ENCODE data around the gene N4BP2.
"Not testable (repeated sequence)": the region's sequence is repeated elsewhere in the genome, so short reads cannot be mapped to it uniquely, and the experiment has no call there.

N4BP2 gene

DNA sequence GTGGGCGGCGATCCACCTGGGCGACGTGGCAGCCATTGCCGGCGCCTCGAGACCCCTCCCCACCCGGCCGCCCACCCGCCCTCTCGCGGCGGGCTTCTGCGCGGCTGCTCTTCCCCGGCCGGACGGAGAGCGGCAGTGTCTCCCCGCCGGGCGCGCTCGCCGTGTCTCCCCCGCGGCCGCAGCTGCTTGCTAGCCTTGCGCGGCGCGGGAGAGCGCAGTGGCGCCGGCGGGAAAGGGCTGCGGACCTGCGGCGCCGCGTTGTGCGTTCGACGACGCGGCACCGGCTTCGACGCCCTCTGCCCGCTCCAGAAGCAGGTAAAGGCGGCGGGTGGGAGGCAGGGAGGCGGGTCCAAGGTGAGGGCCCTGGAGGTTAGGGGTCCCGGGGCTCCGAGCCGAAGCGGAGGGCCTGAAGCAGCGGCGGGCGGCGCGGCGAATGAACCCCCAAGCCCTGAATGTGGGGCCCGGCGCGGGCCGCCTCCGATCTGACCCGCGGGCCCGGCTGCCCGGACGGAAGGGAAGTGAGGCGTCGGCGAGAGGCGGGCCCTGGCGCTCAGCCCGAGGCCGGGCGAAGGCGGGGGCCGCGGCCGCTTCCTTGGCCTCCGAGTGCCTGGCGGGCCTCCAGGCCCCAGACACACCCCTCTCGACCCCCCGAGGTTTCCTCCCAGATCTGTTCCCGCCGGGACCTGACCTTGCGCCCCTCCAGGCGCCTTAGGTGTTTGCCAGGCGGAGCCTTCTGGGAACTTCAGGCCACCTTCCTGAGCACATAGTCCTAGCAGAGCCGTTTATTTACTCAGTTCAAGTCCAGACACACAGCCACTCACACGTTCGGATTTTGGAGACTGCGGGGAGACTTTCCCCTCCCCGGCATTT, at the start of gene N4BP2:
N4BP2 (plus strand) TSS at position 135 of the 870 bp plus-strand sequence. CDS start 40,491 bp downstream, outside the sequence.
- in situ Hi-C loops (cut with MboI; ENCODE audit: low sequenced_read_pairs): no loop called here

DNA sequence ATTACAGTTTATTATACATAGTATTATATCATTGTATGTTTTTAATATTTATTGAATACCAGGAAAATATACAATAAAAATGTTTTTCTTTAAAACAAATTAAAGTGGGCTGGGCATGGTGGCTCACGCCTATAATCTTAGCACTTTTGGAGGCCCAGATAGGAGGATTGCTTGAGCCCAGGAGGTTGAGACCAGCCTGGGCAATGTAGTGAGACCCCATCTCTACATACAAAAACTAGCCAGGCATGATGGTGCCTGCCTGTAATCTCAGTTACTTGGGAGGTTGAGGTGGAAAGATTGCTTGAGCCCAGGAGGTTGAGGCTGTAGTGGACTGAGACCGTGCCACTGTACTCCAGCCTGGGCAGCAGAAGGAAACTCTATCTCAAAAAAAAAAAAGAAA, 40.6 kb upstream of the N4BP2 start:
- in situ Hi-C loops (cut with MboI; ENCODE audit: low sequenced_read_pairs): no loop called here

DNA sequence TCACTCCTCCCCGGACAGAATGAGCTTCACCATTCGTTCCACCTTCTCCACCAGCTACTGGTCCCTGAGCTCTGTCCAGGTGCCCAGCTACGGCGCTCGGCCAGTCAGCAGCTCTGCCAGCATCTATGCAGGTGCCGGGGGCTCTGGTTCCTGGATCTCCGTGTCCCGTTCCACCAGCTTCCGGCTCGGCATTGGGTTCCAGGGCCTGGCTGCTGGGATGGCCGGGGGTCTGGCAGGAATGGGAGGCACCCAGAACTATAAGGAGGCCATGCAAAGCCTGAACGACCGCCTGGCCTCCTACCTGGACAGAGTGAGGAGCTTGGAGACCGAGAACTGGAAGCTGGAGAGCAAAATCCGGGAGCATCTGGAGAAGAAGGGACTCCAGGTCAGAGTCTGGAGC, 36.4 kb upstream of the N4BP2 start:
- in situ Hi-C loops (cut with MboI; ENCODE audit: low sequenced_read_pairs): no loop called here

DNA sequence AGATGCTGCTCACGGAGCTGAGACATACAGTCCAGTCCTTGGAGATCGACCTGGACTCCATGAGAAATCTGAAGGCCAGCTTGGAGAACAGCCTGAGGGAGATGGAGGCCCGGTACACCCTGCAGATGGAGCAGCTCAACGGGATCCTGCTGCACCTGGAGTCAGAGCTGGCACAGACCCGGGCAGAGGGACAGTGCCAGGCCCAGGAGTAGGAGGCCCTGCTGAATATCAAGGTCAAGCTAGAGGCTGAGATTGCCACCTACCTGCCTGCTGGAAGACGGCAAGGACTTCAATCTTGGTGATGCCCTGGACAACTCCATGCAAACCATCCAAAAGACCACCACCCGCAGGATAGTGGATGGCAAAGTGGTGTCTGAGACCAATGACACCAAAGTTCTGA, 35.5 kb upstream of the N4BP2 start:
- in situ Hi-C loops (cut with MboI; ENCODE audit: low sequenced_read_pairs): not testable (repeated sequence)

DNA sequence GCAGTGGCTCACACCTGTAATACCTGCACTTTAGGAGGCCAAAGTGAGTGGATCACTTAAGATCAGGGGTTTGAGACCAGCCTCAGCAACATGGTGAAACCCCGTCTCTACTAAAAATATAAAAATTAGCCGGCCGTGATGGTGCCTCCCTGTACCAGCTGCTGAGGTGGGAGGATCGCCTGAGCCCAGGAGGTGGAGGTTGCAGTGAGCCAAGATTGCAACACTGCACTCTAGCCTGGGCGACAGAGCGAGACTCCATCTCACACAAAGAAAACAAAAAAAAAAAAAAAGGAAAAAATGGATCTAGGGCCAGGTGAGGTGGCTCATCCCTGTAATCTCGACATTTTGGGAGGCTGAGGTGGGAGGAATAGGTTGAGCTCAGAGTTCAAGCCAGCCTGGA, 32.6 kb upstream of the N4BP2 start:
- in situ Hi-C loops (cut with MboI; ENCODE audit: low sequenced_read_pairs): not testable (repeated sequence)

DNA sequence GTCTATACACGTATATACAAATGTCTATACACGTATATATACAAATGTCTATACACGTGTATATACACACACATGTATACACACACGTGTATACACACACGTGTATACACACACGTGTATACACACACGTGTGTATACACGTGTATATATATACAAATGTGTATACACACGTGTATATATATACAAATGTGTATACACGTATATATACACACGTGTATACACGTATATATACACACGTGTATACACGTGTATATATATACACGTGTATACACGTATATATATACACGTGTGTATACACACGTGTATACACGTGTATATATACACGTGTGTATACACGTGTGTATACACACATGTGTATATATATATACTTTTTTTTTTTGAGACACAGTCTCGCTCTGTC, 23.9 kb upstream of the N4BP2 start:
- in situ Hi-C loops (cut with MboI; ENCODE audit: low sequenced_read_pairs): no loop called here

DNA sequence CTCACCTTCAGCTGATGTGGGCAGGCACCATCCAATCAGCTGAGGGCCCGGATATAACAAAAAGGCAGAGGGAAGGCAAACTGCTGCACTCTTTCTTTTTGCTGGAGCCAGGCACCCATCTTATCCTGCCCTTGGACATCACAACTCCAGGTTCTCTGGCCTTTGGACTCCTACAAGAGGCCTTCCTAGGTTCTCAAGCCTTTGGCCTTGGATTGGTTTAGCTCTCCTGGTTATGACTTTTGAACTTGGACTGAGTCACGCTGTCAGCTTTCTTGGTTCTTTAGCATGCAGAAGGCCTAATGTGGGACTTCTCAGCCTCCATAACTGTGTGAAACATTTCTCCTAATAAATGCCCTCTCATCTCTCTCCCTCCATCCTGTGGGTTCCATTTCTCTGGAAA, 23.0 kb upstream of the N4BP2 start:
- in situ Hi-C loops (cut with MboI; ENCODE audit: low sequenced_read_pairs): no loop called here

DNA sequence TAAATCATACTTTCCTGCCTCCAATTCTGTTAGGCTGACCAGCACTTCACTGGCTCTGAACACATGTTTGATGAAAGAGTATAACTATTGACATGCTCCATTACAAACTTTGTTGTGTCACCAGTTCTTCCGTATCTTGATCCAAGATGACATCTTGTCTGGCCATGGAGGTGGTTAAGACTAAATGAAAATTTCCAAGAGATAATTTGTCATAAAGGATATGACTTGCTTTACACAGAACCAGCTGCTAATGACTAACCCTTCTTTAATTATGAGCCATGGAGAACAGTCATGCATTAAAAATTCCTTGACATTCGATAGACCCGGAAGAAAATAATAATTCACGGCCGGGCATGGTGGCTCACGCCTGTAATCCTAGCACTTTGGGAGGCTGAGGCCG, 17.7 kb upstream of the N4BP2 start:
- in situ Hi-C loops (cut with MboI; ENCODE audit: low sequenced_read_pairs): no loop called here

DNA sequence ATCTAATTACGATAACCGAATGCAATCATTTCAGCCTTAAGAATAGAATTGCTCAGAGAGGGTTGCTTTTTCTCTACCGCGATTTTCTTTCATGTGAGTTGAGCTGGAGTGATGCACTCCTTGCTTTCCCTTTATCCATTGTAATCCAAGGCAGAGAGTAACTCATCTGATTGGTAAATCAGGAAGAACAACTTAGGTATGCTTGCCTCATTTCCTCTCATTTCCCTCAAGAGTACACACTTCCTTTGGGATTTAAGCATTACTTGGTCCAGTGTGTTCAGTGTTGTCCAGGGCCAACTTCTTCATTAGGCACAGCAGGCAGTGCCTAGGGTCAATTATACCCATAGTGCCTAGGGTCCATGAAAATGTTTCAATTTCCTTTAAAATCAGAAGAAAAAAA, 15.7 kb upstream of the N4BP2 start:
- in situ Hi-C loops (cut with MboI; ENCODE audit: low sequenced_read_pairs): no loop called here

DNA sequence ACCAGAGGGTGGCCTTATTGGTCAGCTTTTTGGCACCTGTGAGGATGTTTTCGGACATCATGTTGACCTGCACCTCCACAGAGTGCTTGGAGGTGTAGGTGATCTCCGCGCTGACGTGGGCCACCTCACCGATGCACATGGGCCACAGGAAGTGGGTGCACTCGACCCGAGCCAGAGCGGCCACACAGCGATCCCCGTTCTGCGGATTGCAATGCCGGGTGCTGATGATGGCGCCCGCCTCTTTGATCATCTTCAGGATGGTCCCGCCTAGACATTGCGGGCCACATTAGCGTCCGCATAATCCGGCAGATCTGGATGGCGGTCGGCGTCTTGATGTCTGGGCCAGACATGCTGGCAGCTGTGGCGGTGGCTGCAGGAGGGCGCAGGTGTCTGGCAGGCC, 12.9 kb upstream of the N4BP2 start:
- in situ Hi-C loops (cut with MboI; ENCODE audit: low sequenced_read_pairs): no loop called here

DNA sequence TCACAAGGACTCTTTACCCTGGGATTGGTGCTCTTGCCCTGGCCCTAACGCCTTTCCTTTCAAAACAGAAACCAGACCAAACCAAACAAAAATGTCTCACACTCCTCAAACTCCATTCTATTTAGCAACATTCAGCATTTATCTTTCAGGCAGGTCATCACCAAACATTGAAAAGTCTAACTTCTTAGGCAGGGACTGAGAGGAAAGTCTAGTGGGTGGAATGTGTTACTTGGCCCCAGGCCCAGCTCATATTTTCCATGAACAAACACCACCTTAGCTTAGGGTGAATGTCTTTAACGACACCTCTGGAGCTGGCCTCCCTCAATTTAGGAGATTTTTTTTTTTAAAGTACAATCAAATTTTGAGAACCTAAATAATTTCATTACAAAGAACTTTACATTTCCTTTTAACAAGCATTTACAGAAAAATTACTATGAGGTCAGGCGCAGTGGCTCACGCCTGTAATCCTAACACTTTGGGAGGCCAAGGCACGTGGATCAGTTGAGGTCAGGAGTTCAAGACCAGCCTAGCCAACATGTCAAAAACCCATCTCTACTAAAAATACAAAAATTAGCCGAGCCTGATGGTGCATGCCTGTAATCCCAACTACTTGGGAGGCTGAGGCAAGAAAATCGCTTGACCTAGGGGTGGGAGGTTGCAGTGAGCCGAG, 10.2 kb upstream of the N4BP2 start:
- in situ Hi-C loops (cut with MboI; ENCODE audit: low sequenced_read_pairs): no loop called here

DNA sequence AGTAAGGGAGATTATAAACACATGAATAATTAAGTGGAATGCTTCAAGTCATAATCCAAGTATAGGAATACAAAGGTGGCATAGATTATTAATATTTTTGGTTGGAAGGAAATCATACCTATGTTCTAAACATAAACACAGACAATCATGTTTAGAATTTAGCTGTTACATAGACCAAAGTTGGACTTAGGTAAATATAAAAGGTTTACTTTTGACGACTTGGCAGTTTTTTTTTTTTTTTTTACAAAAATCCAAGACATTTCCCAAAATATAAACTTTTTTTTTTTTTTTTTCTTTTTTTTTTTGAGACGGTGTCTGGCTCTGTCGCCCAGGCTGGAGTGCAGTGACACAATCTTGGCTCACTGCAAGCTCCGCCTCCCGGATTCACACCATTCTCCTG, 3.5 kb upstream of the N4BP2 start:
- in situ Hi-C loops (cut with MboI; ENCODE audit: low sequenced_read_pairs): no loop called here

DNA sequence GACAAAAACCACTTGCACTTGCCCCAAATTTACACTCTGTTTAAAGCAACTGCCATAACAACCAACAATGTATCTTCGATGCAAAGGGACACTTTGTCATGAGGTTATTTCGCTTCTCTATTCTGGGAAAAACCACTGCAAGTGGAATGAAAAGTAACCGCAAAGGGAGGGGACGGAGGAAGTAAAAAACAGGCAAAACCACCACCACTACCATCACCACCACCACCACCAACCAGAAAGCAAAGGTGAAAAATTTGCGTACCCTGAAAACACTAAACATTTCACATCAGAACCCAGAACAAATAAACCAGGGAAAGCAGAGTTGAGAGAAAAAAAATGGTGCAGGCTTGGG, 1.2 kb upstream of the N4BP2 start:
- in situ Hi-C loops (cut with MboI; ENCODE audit: low sequenced_read_pairs): no loop called here

DNA sequence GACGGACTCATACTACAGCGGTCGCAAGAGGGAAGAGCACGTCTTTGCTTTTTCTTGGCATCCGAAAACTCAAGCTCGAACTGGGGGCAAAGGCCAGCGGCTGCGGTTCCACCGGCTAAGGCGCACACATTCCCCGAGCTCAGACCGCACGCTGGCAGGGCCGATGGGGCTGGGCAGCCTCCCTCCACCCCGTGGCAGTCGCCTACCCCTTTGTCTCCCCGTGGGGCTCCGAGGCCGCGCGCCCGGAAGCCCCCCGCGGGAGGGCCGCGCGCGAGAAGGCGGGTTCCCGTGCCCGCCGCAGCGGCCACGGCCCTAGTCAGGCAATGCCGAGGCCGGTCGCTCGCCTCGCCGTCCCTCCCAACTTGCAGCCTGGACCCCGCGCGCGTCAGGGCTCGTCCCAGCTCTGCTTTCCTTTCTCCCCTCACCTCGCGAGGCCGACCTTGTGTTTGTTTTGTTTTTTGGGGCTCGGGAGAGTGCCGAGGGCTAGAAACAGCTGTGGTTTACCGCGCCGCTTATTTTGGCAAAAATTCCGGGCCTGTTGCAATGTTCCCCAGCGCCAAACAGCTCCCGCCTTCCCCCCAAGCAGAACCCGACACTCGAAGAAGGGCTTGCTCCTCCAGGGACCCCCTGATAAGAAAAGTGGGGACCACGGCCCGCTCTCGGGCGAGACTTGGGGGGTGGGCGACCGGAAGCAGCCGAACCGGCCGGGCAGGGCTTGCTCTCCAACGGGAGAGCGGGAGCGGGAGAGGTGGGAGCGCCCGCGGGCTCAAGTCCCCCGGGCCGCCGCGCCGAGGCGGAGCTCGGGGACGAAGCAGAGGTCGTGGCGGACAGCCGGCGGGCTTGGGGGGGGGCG, 561 bp upstream of the N4BP2 start:
- in situ Hi-C loops (cut with MboI; ENCODE audit: low sequenced_read_pairs): no loop called here

DNA sequence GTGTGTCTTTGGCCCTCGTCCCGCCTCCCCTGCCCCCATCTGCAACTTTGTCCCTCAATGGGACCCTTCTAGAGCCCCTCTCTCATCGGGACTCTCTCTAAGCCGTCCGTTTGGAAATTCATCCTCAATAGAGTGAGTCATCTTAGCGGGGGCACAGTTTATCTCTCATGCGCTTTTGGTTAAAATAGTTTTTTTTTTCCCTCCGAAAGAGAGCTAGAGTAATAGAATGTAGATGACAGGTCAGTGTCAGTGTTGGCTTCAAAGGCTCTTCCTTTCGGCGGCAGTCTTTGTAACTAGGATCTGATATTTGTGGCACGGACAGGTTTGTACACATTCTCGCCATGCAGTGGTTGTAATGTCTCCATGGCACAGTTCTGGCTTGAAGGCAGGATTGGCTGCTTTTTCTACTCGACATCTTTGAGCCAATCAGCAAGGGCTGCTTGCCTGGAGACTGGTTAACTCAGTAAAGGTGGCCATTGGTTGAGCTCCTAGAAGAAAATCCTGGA, 989 bp downstream of the N4BP2 start:
- in situ Hi-C loops (cut with MboI; ENCODE audit: low sequenced_read_pairs): no loop called here

DNA sequence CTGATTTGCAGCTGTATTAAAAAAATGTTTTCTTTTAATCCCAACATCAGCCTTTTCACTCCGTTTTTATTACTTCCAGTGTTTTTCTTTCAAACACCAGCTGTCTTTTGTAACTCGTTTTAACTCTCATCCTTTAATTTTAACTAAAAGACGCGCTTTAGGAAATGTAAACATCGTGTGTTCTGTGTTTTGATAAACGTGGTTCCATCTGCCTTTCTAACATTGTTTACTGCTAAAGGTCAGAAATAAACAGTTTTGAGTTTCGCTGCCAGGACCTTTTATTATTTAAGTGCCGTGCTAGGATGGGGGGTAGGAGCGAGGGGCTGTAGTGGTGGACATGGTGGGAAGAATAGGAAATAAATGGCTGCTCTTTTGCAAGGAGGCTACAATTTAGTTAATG, 1.5 kb downstream of the N4BP2 start:
- in situ Hi-C loops (cut with MboI; ENCODE audit: low sequenced_read_pairs): no loop called here

DNA sequence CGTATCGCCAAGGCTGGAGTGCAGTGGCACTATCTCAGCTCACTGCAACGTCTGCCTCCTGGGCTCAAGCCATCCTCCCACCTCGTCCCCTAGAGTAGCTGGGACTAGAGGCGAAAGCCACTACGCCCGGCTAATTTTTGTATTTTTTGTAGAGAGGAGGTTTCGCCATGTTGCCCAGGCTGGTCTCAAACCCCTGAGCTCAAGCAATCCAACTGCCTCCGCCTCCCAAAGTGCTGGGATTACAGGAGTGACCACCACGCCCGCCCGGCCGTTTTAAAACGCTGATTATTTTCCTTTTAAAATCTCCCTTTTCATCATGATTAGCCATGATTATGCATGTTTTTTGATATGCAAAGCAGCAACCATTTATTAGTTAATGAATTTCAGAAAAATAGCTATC, 2.2 kb downstream of the N4BP2 start:
- in situ Hi-C loops (cut with MboI; ENCODE audit: low sequenced_read_pairs): no loop called here

DNA sequence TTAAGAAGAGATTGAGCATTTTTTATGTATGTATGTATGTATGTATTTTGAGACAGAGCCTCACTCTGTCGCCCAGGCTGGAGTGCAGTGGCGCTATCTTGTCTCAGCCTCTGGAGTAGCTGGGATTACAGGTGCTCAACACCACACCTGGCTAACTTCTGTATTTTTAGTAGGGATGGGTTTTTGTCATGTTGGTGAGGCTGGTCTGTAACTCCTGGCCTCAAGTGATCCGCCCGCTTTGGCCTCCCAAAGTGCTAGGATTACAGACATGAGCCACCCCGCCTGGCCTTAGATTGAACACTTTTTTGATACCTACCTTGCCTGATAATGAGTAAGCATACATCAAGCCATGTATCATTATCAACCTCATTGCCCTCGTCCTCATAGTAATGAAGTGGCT, 2.7 kb downstream of the N4BP2 start:
- in situ Hi-C loops (cut with MboI; ENCODE audit: low sequenced_read_pairs): no loop called here

DNA sequence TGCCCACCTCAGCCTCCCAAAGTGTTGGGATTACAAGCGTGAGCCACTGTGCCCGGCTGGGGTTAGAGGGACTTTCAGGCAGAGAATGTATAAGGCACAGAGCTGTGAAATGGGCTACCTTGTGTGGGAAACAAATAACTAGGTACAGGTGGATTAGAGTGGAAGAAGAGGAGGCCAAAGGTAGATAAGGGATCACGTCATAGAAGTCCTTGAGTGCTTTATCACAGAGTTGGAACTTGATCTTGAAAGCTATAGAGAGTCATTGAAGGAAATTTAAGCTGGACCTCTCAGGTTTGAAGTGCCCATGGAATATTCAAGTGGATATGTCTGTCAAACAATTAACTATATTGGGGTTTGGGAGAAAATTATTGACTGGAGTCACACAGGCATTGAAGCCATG, 8.4 kb downstream of the N4BP2 start:
- in situ Hi-C loops (cut with MboI; ENCODE audit: low sequenced_read_pairs): loop anchor here (5.0 kb wide), 1 partner anchor 262 kb away; no protein-coding TSS in a partner anchor

DNA sequence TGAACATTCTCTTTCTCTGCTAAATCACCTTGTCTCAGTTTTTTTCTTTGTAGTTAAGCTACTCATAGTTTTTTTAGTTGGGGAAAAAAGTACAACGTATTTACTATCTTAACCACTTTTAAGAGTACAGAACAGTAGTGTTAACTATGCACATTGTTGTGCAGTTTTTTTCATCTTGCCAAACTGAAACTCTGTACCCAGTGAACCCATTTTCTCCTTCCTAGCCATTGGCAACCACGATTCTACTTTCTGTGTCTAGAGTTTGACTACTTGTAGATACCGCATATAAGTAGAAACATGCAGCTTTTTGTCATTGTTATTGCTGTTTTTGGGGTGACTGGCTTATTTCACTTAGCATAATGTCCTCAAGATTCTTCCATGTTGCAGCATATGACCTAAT, 10.0 kb downstream of the N4BP2 start:
- in situ Hi-C loops (cut with MboI; ENCODE audit: low sequenced_read_pairs): loop anchor here (5.0 kb wide), 1 partner anchor 261 kb away; no protein-coding TSS in a partner anchor

DNA sequence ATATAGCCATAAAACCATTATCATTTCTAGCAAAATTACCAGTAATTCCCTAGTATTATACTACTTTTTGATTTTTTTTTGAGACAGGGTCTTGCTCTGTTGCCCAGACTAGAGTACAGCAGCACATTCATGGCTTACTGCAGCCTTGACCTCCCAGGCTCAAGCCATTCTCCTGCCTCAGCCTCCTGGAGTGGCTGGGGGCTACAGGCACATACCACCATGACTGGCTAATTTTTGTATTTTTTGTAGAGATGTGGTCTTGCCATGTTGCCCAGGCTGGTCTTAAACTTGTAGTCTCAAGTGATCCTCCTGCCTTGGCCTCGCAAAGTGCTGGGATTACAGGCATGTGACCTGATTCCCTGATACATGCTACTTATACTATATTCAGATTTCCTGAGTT, 13.7 kb downstream of the N4BP2 start:
- in situ Hi-C loops (cut with MboI; ENCODE audit: low sequenced_read_pairs): no loop called here

All from HL-60/S4 treated with retinoic acid at 250 ng/mL for 4 days and 3 days (cell line).